WTC11 (cell line): ENCODE results near the gene TTLL10. TPM values are rescaled to one million over a fixed set of nuclear protein-coding genes. Genes with fewer than 3 reads are reported as not detected.
A peak's percentile ranks its signal among the peaks of the same experiment; 100 is the strongest.

Experiments
- ATAC-seq: fragments of 200-7000 bp; cut with Tn5 transposase; 2 replicates; pipeline ENCODE4 v1.10.0; 2021; ENCODE audit warnings: mild to moderate bottlenecking, moderate library complexity
- CTCF ChIA-PET: fragments of 300-600 bp; sonication (Branson Sonifier 250); formaldehyde crosslinking; loops from one replicate; lab custom pipeline; 2021; ENCODE audit warnings: antibody characterized with exemption; lab: Charles Lee
- POLR2A ChIA-PET: fragments of 350-600 bp; sonication (Branson Sonifier 250); formaldehyde crosslinking; loops from one replicate; lab custom pipeline; 2021; ENCODE audit warnings: antibody characterized with exemption; lab: Charles Lee
- DNase-seq: peaks from one replicate; pipeline ENCODE4 v3.0.0; 2021; ENCODE audit warnings: low spot score
- H3K27ac Mint-ChIP-seq: 2 replicates; pipeline ENCODE4 v1.8.0; 2021; ENCODE audit warnings: mixed read lengths
- H3K27me3 Mint-ChIP-seq: 2 replicates; pipeline ENCODE4 v1.8.0; 2021; ENCODE audit warnings: low read depth, mild to moderate bottlenecking, moderate library complexity, mixed read lengths
- H3K36me3 Mint-ChIP-seq: 2 replicates; pipeline ENCODE4 v1.8.0; 2021; ENCODE audit warnings: mixed read lengths
- H3K4me1 Mint-ChIP-seq: 2 replicates; pipeline ENCODE4 v1.8.0; 2022; ENCODE audit warnings: mixed read lengths
- H3K4me3 Mint-ChIP-seq: 2 replicates; pipeline ENCODE4 v1.8.0; 2021; ENCODE audit warnings: mild to moderate bottlenecking, moderate library complexity, mixed read lengths
- H3K9me3 Mint-ChIP-seq: 2 replicates; pipeline ENCODE4 v1.8.0; 2021; ENCODE audit warnings: mixed read lengths
- ATF3 ChIP-seq: sonication (generic); formaldehyde crosslinking; conservative IDR thresholded peaks from 2 replicates; pipeline ENCODE4 v1.8.1; 2022; ENCODE audit warnings: mild to moderate bottlenecking, missing genetic modification reagents
- ELF4 ChIP-seq: sonication (generic); formaldehyde crosslinking; IDR thresholded peaks from 2 replicates; pipeline ENCODE4 v1.8.1; 2022; ENCODE audit warnings: low read depth, mild to moderate bottlenecking, moderate library complexity, missing genetic modification reagents
- ESRRA ChIP-seq: sonication (generic); formaldehyde crosslinking; IDR thresholded peaks from 2 replicates; pipeline ENCODE4 v1.8.1; 2022; ENCODE audit warnings: mild to moderate bottlenecking, missing genetic modification reagents, borderline replicate concordance
- FOXP4 ChIP-seq: sonication (generic); formaldehyde crosslinking; IDR thresholded peaks from 2 replicates; pipeline ENCODE4 v1.8.0; 2022; ENCODE audit warnings: mild to moderate bottlenecking, missing genetic modification reagents
- GRHL2 ChIP-seq: fragments of 250-450 bp; sonication (Bioruptor Pico); IDR thresholded peaks from 2 replicates; pipeline ENCODE4 v1.8.0; 2022; ENCODE audit warnings: mild to moderate bottlenecking, moderate library complexity; ENCODE audit not compliant: insufficient replicate concordance, severe bottlenecking
- HMGA2 ChIP-seq: fragments of 250-450 bp; sonication (Bioruptor Pico); IDR thresholded peaks from 2 replicates; pipeline ENCODE4 v1.4.0; 2021; ENCODE audit warnings: mild to moderate bottlenecking, moderate library complexity
- MXD4 ChIP-seq: fragments of 250-450 bp; sonication (Bioruptor Pico); IDR thresholded peaks from 2 replicates; pipeline ENCODE4 v1.8.0; 2021; ENCODE audit warnings: mild to moderate bottlenecking, moderate library complexity, borderline replicate concordance
- NR1H2 ChIP-seq: sonication (generic); formaldehyde crosslinking; IDR thresholded peaks from 2 replicates; pipeline ENCODE4 v1.9.0; 2021; ENCODE audit warnings: mild to moderate bottlenecking, moderate library complexity, missing genetic modification reagents
- ZNF423 ChIP-seq: fragments of 250-450 bp; sonication (Bioruptor Pico); IDR thresholded peaks from 2 replicates; pipeline ENCODE4 v2.1.2; 2022; ENCODE audit warnings: mild to moderate bottlenecking, moderate library complexity
- total RNA-seq: library from RNA; stranded (reverse); gene quantifications from 3 replicates; pipeline ENCODE4 v1.2.3, GENCODE V29; 2021
- TF ChIP-seq, protein P1 (sequence below): sonication (generic); formaldehyde crosslinking; IDR thresholded peaks from 2 replicates; pipeline ENCODE4 v1.8.1; 2023; ENCODE audit warnings: mild to moderate bottlenecking, missing genetic modification reagents, moderate library complexity
- TF ChIP-seq, protein P2 (sequence below): sonication (generic); formaldehyde crosslinking; IDR thresholded peaks from 2 replicates; pipeline ENCODE4 v1.8.0; 2022; ENCODE audit warnings: mild to moderate bottlenecking, missing genetic modification reagents
- TF ChIP-seq, protein P3 (sequence below): sonication (generic); formaldehyde crosslinking; IDR thresholded peaks from 2 replicates; pipeline ENCODE4 v1.8.0; 2023; ENCODE audit warnings: missing genetic modification reagents, mild to moderate bottlenecking, borderline replicate concordance
- TF ChIP-seq, protein P4 (sequence below): sonication (generic); formaldehyde crosslinking; IDR thresholded peaks from 2 replicates; pipeline ENCODE4 v1.8.0; 2023; ENCODE audit warnings: missing genetic modification reagents
- TF ChIP-seq, protein P5 (sequence below): fragments of 250-450 bp; sonication (Bioruptor Pico); IDR thresholded peaks from 2 replicates; pipeline ENCODE4 v1.9.0; 2021; ENCODE audit warnings: mild to moderate bottlenecking
- TF ChIP-seq, protein P6 (sequence below): sonication (generic); formaldehyde crosslinking; IDR thresholded peaks from 2 replicates; pipeline ENCODE4 v1.8.1; 2022; ENCODE audit warnings: low read depth, mild to moderate bottlenecking, moderate library complexity, missing genetic modification reagents, borderline replicate concordance

TTLL10 gene
- total RNA-seq, 1 experiment from 2014 or later = 1.1 TPM

DNA sequence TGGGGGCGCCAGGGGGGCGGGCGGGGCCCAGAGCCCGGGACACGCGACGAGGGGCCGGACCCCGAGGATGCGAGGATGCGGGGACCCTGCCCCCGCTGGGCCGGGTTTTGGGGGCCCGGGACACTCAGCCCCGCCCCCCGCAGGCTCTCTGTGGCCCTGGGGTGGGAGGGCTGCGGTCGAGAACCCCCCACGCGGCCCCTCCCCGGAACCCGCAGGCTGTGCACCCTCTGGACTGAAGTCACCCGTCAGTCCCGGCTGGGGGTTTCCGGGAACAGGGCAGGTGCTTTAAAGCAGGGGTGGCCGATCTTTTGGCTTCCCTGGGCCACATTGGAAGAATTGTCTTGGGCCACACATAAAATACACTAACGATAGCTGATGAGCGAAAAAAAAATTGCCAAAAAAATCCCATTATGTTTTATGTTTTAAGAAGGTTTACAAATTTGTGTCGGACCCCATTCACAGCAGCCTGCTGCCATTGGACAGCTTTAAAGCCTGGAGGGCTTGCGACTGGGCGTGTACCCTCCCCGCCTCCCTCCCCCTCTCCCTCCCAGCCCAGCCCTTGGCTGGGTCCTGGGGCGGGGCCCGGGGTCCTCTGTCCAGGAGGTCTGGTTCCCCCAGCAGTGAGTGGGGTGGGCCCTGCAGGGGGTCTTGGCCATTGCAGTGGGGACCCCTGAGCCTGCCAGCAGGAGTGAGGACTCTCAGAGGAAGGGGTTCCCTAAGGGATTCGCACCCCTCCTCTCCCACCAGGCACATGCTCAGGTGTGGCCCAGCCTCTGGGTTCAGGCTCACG, 36.2 kb upstream of the TTLL10 start:
- Mint-ChIP-seq H3K27me3 (no peaks in the 10 kb centered on the region; the same call in 1 of the 2 replicates), H3K9me3 (no peaks in the 10 kb centered on the region), H3K4me3 (peak overlapping the region; percentile 55), H3K27ac (0 out of 2 replicates have a peak overlapping the region, but pooled peaks have one; percentile 53), H3K4me1 (peaks cover 10% of the 10 kb centered on the region), H3K36me3 (no peaks in the 10 kb centered on the region)
- DNase-seq (no peak), ATAC-seq (no peak)
- ChIA-PET CTCF (interaction anchor here (0.7 to 1.9 kb wide), 6 partner anchors 10 to 154 kb away, joined by 3 to 7 read pairs (median 4); partner anchors contain the start of gene TTLL10), POLR2A (no interaction called here)
- TF ChIP-seq ZNF423 (CRISPR knock-in tag) (0 out of 2 replicates have a peak, but pooled peaks have one; percentile 37), ESRRA (CRISPR knock-in tag) (no peak)

DNA sequence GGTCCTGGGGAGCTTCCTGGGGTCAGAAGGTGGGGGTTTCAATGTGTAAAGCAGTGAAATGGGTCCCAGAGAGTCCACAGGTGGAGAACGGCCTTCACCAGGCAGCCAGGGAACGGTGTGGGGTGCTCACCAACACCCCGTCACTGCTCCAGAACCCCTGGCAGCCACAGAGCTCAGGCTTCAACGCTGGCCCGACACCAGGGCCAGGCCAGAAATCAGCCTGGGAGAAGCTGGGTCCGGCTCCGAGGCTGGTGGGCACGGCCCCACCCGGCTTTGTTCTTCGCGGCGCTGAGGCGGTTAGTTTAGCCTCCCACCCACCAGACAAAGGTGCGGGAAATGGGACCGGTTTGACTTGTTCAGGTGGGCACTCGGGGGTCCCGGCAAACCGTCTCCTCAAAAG, 33.0 kb upstream of the TTLL10 start:
- Mint-ChIP-seq H3K9me3 (no peaks in the 10 kb centered on the region), H3K27ac (no peak overlapping the region), H3K36me3 (no peaks in the 10 kb centered on the region), H3K4me3 (no peak overlapping the region), H3K27me3 (no peaks in the 10 kb centered on the region; the same call in 1 of the 2 replicates), H3K4me1 (peaks cover 8% of the 10 kb centered on the region; the same call in 1 of the 2 replicates)
- TF ChIP-seq MXD4 (CRISPR knock-in tag) = no peak
- TF ChIP-seq FOXP4 (CRISPR knock-in tag) = no peak
- no peak for TF ChIP-seq ELF4 (CRISPR knock-in tag)
- TF ChIP-seq, protein P1, sequence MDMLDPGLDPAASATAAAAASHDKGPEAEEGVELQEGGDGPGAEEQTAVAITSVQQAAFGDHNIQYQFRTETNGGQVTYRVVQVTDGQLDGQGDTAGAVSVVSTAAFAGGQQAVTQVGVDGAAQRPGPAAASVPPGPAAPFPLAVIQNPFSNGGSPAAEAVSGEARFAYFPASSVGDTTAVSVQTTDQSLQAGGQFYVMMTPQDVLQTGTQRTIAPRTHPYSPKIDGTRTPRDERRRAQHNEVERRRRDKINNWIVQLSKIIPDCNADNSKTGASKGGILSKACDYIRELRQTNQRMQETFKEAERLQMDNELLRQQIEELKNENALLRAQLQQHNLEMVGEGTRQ (CRISPR knock-in tag) = no peak
- TF ChIP-seq HMGA2 (CRISPR knock-in tag) = no peak
- TF ChIP-seq, protein P2, sequence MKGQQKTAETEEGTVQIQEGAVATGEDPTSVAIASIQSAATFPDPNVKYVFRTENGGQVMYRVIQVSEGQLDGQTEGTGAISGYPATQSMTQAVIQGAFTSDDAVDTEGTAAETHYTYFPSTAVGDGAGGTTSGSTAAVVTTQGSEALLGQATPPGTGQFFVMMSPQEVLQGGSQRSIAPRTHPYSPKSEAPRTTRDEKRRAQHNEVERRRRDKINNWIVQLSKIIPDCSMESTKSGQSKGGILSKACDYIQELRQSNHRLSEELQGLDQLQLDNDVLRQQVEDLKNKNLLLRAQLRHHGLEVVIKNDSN (CRISPR knock-in tag) = no peak
- TF ChIP-seq ZNF423 (CRISPR knock-in tag) = no peak
- TF ChIP-seq, protein P3, sequence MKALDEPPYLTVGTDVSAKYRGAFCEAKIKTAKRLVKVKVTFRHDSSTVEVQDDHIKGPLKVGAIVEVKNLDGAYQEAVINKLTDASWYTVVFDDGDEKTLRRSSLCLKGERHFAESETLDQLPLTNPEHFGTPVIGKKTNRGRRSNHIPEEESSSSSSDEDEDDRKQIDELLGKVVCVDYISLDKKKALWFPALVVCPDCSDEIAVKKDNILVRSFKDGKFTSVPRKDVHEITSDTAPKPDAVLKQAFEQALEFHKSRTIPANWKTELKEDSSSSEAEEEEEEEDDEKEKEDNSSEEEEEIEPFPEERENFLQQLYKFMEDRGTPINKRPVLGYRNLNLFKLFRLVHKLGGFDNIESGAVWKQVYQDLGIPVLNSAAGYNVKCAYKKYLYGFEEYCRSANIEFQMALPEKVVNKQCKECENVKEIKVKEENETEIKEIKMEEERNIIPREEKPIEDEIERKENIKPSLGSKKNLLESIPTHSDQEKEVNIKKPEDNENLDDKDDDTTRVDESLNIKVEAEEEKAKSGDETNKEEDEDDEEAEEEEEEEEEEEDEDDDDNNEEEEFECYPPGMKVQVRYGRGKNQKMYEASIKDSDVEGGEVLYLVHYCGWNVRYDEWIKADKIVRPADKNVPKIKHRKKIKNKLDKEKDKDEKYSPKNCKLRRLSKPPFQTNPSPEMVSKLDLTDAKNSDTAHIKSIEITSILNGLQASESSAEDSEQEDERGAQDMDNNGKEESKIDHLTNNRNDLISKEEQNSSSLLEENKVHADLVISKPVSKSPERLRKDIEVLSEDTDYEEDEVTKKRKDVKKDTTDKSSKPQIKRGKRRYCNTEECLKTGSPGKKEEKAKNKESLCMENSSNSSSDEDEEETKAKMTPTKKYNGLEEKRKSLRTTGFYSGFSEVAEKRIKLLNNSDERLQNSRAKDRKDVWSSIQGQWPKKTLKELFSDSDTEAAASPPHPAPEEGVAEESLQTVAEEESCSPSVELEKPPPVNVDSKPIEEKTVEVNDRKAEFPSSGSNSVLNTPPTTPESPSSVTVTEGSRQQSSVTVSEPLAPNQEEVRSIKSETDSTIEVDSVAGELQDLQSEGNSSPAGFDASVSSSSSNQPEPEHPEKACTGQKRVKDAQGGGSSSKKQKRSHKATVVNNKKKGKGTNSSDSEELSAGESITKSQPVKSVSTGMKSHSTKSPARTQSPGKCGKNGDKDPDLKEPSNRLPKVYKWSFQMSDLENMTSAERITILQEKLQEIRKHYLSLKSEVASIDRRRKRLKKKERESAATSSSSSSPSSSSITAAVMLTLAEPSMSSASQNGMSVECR (CRISPR knock-in tag) = no peak
- TF ChIP-seq, protein P4, sequence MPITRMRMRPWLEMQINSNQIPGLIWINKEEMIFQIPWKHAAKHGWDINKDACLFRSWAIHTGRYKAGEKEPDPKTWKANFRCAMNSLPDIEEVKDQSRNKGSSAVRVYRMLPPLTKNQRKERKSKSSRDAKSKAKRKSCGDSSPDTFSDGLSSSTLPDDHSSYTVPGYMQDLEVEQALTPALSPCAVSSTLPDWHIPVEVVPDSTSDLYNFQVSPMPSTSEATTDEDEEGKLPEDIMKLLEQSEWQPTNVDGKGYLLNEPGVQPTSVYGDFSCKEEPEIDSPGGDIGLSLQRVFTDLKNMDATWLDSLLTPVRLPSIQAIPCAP (CRISPR knock-in tag) = no peak
- TF ChIP-seq, protein P5, sequence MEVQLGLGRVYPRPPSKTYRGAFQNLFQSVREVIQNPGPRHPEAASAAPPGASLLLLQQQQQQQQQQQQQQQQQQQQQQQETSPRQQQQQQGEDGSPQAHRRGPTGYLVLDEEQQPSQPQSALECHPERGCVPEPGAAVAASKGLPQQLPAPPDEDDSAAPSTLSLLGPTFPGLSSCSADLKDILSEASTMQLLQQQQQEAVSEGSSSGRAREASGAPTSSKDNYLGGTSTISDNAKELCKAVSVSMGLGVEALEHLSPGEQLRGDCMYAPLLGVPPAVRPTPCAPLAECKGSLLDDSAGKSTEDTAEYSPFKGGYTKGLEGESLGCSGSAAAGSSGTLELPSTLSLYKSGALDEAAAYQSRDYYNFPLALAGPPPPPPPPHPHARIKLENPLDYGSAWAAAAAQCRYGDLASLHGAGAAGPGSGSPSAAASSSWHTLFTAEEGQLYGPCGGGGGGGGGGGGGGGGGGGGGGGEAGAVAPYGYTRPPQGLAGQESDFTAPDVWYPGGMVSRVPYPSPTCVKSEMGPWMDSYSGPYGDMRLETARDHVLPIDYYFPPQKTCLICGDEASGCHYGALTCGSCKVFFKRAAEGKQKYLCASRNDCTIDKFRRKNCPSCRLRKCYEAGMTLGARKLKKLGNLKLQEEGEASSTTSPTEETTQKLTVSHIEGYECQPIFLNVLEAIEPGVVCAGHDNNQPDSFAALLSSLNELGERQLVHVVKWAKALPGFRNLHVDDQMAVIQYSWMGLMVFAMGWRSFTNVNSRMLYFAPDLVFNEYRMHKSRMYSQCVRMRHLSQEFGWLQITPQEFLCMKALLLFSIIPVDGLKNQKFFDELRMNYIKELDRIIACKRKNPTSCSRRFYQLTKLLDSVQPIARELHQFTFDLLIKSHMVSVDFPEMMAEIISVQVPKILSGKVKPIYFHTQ (CRISPR knock-in tag) = no peak
- no peak for TF ChIP-seq ATF3 (CRISPR knock-in tag)
- TF ChIP-seq GRHL2 (CRISPR knock-in tag) = no peak
- no peak for TF ChIP-seq NR1H2 (CRISPR knock-in tag)
- TF ChIP-seq, protein P6, sequence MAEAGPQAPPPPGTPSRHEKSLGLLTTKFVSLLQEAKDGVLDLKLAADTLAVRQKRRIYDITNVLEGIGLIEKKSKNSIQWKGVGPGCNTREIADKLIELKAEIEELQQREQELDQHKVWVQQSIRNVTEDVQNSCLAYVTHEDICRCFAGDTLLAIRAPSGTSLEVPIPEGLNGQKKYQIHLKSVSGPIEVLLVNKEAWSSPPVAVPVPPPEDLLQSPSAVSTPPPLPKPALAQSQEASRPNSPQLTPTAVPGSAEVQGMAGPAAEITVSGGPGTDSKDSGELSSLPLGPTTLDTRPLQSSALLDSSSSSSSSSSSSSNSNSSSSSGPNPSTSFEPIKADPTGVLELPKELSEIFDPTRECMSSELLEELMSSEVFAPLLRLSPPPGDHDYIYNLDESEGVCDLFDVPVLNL = no peak
- DNase-seq (no peak), ATAC-seq (no peak)
- ChIA-PET CTCF (no interaction called here), POLR2A (interaction anchor here (0.5 to 0.7 kb wide), 2 partner anchors 77 to 756 kb away, joined by 3 to 5 read pairs; no protein-coding TSS in a partner anchor)
